H1 (cell line): ENCODE results near the gene FRMPD2. TPM values are rescaled to one million over a fixed set of nuclear protein-coding genes. Genes with fewer than 3 reads are reported as not detected.

ENCODE experiments used
- CTCF ChIA-PET: fragments of 300-600 bp; sonication (Branson Sonifier 250); formaldehyde crosslinking; loops from one replicate; lab custom pipeline; 2021; ENCODE audit not compliant: partially characterized antibody; lab: Charles Lee
- POLR2A ChIA-PET: fragments of 300-600 bp; sonication (Branson Sonifier 250); formaldehyde crosslinking; loops from one replicate; lab custom pipeline; 2021; ENCODE audit warnings: inconsistent platforms; ENCODE audit not compliant: partially characterized antibody; lab: Charles Lee
- DNase-seq, 2 experiments: peaks; one replicate each; pipeline versions ENCODE4 v3.0.0 to v3.0.0-alpha.2; 2010 to 2022; ENCODE audit warnings: low spot score in 2 of 2, low read depth in 1 of 2, mixed read lengths in 1 of 2
- FAIRE-seq: peaks from 2 replicates; lab custom pipeline; 2011; peaks lifted over from hg19 to GRCh38; lab: Jason Lieb, UNC
- H2AFZ ChIP-seq: 2 replicates; pipeline ENCODE4 v1.8.1; 2012; ENCODE audit warnings: low read length, inconsistent platforms
- H2AK5ac ChIP-seq: 2 replicates; pipeline ENCODE4 v1.6.1; 2013; ENCODE audit warnings: low read depth, low read length
- H2BK120ac ChIP-seq: replicated peaks from 2 replicates; pipeline ENCODE3; 2013; ENCODE audit warnings: low read depth, low read length, inconsistent platforms
- H2BK12ac ChIP-seq: 2 replicates; pipeline ENCODE4 v1.6.1; 2013; ENCODE audit warnings: low read depth, low read length
- H2BK15ac ChIP-seq: 2 replicates; pipeline ENCODE4 v1.6.1; 2013; ENCODE audit warnings: low read length
- H2BK20ac ChIP-seq: 2 replicates; pipeline ENCODE4 v1.6.1; 2013; ENCODE audit warnings: low read length
- H2BK5ac ChIP-seq: 2 replicates; pipeline ENCODE4 v1.6.1; 2013; ENCODE audit warnings: low read depth, low read length
- H3K14ac ChIP-seq: 2 replicates; pipeline ENCODE4 v1.6.1; 2013; ENCODE audit warnings: inconsistent platforms; ENCODE audit not compliant: insufficient read length
- H3K18ac ChIP-seq: 2 replicates; pipeline ENCODE4 v1.6.1; 2013; ENCODE audit warnings: low read length; ENCODE audit errors: extremely low read depth
- H3K23ac ChIP-seq: 2 replicates; pipeline ENCODE4 v1.6.1; 2013; ENCODE audit warnings: inconsistent platforms; ENCODE audit not compliant: insufficient read length
- H3K23me2 ChIP-seq: 2 replicates; pipeline ENCODE4 v1.6.1; 2013; ENCODE audit warnings: low read depth, low read length
- H3K27ac ChIP-seq: 2 replicates; pipeline ENCODE4 v1.6.1; 2011; ENCODE audit warnings: low read depth, low read length, inconsistent platforms
- H3K27me3 ChIP-seq, 4 experiments: replicated peaks in 1 of 4; 1 replicate in 1 of 4; 2 replicates in 3 of 4; pipeline versions ENCODE4 v1.6.1 to v1.8.1; 2011 to 2013; ENCODE audit warnings: low read length in 3 of 4, mild to moderate bottlenecking in 3 of 4, inconsistent platforms in 2 of 4, mixed read lengths in 2 of 4, moderate library complexity in 1 of 4; ENCODE audit not compliant: control insufficient read depth in 3 of 4, insufficient read depth in 3 of 4; ENCODE audit errors: extremely low read depth in 1 of 4
- H3K36me3 ChIP-seq, 4 experiments: 2 replicates each; pipeline versions ENCODE4 v1.6.1 to v1.8.1; 2011 to 2013; ENCODE audit warnings: mild to moderate bottlenecking in 4 of 4, low read length in 3 of 4, moderate library complexity in 2 of 4, control low read depth in 1 of 4, inconsistent platforms in 1 of 4; ENCODE audit not compliant: insufficient read depth in 4 of 4, control insufficient read depth in 2 of 4
- H3K4ac ChIP-seq: replicated peaks from 2 replicates; pipeline ENCODE3; 2013; ENCODE audit warnings: low read length, low read depth, mixed read lengths, inconsistent platforms; ENCODE audit not compliant: insufficient read length
- H3K4me1 ChIP-seq, 4 experiments: replicated peaks in 1 of 4; 1 replicate in 1 of 4; 2 replicates in 3 of 4; pipeline versions ENCODE4 v1.6.1 to v1.8.1; 2011 to 2013; ENCODE audit warnings: low read length in 3 of 4, inconsistent platforms in 2 of 4, mixed read lengths in 1 of 4; ENCODE audit not compliant: insufficient read depth in 4 of 4, control insufficient read depth in 3 of 4
- H3K4me2 ChIP-seq, 2 experiments: 2 replicates each; pipeline versions ENCODE4 v1.6.1 to v1.8.1; 2011 to 2013; ENCODE audit warnings: low read depth in 2 of 2, low read length in 2 of 2, control low read depth in 1 of 2, inconsistent platforms in 1 of 2, mild to moderate bottlenecking in 1 of 2; ENCODE audit not compliant: insufficient read depth in 1 of 2
- H3K4me3 ChIP-seq, 4 experiments: fragments of 200-600, 300-600 bp in 1 of 4; sonication (generic), shearing (Covaris generic), sonication (Bioruptor Twin) in 1 of 4; 2 replicates each; pipeline versions ENCODE4 v1.5.1 to v1.8.1; 2011 to 2016; ENCODE audit warnings: low read length in 4 of 4, low read depth in 3 of 4, control low read depth in 2 of 4, inconsistent platforms in 2 of 4, mild to moderate bottlenecking in 2 of 4, mixed read lengths in 1 of 4, moderate library complexity in 1 of 4; ENCODE audit not compliant: insufficient read depth in 2 of 4; ENCODE audit errors: extremely low read depth in 1 of 4
- H3K56ac ChIP-seq: replicated peaks from 2 replicates; pipeline ENCODE3; 2013; ENCODE audit warnings: low read depth, mild to moderate bottlenecking, mixed read lengths, low read length, inconsistent platforms; ENCODE audit not compliant: insufficient read length
- H3K79me1 ChIP-seq: 2 replicates; pipeline ENCODE4 v1.6.1; 2013; ENCODE audit warnings: low read depth, low read length, control low read depth
- H3K79me2 ChIP-seq, 2 experiments: 2 replicates each; pipeline versions ENCODE4 v1.6.1 to v1.8.1; 2012 to 2013; ENCODE audit warnings: low read length in 2 of 2, mild to moderate bottlenecking in 2 of 2, inconsistent platforms in 1 of 2; ENCODE audit not compliant: insufficient read depth in 2 of 2, control insufficient read depth in 1 of 2
- H3K9ac ChIP-seq, 4 experiments: replicated peaks in 1 of 4; 1 replicate in 1 of 4; 2 replicates in 3 of 4; pipeline versions ENCODE4 v1.6.1 to v1.8.1; 2011 to 2013; ENCODE audit warnings: low read depth in 3 of 4, low read length in 3 of 4, control low read depth in 2 of 4, mild to moderate bottlenecking in 2 of 4, moderate library complexity in 2 of 4, inconsistent platforms in 1 of 4; ENCODE audit errors: extremely low read depth in 1 of 4
- H3K9me3 ChIP-seq, 2 experiments: 2 replicates each; pipeline versions ENCODE4 v1.6.1 to v1.8.1; 2012 to 2013; ENCODE audit warnings: mild to moderate bottlenecking in 2 of 2, moderate library complexity in 2 of 2, control low read depth in 1 of 2, inconsistent platforms in 1 of 2, low read depth in 1 of 2, low read length in 1 of 2, mixed read lengths in 1 of 2; ENCODE audit not compliant: insufficient read depth in 2 of 2
- H4K20me1 ChIP-seq, 2 experiments: replicated peaks in 1 of 2; 2 replicates each; pipeline versions ENCODE3 to v1.8.1; 2011 to 2013; ENCODE audit warnings: inconsistent platforms in 2 of 2, low read length in 2 of 2, mild to moderate bottlenecking in 1 of 2; ENCODE audit not compliant: insufficient read depth in 2 of 2, control insufficient read depth in 1 of 2
- H4K5ac ChIP-seq: 2 replicates; pipeline ENCODE4 v1.6.1; 2013; ENCODE audit warnings: low read length, low read depth, mixed read lengths, inconsistent platforms; ENCODE audit not compliant: insufficient read length
- H4K8ac ChIP-seq: 2 replicates; pipeline ENCODE4 v1.8.0; 2013; ENCODE audit warnings: mild to moderate bottlenecking, moderate library complexity, low read length, inconsistent platforms; ENCODE audit not compliant: insufficient read depth; ENCODE audit errors: extremely low read depth
- H4K91ac ChIP-seq: replicated peaks from 2 replicates; pipeline ENCODE3; 2013; ENCODE audit warnings: low read length, mixed read lengths, inconsistent platforms; ENCODE audit not compliant: insufficient read length
- CBX5 ChIP-seq: fragments of 300-800, 300-1000 bp; sonication (generic); IDR thresholded peaks from 2 replicates; pipeline ENCODE4 v1.7.1; 2016; ENCODE audit warnings: antibody characterized with exemption, low read length, low read depth
- CEBPB ChIP-seq: IDR thresholded peaks from 2 replicates; pipeline ENCODE4 v1.6.1; 2012; ENCODE audit warnings: low read depth, low read length
- CHD1 ChIP-seq: IDR thresholded peaks from 2 replicates; pipeline ENCODE4 v1.6.1; 2012; ENCODE audit warnings: low read depth, low read length, improper control_type of control experiment
- JUND ChIP-seq: IDR thresholded peaks from 2 replicates; pipeline ENCODE4 v1.6.1; 2011; ENCODE audit warnings: mild to moderate bottlenecking, improper control_type of control experiment, low read length
- NANOG ChIP-seq: IDR thresholded peaks from 2 replicates; pipeline ENCODE4 v1.6.1; 2011; ENCODE audit warnings: low read length, low read depth, mild to moderate bottlenecking, inconsistent platforms; ENCODE audit not compliant: insufficient read depth, poor library complexity, severe bottlenecking
- PHF8 ChIP-seq: fragments of 200-600 bp; sonication (generic); conservative IDR thresholded peaks from 2 replicates; pipeline ENCODE4 v1.7.1; 2012; ENCODE audit warnings: low read depth, mild to moderate bottlenecking, inconsistent platforms, low read length, moderate library complexity
- POLR2A ChIP-seq, 2 experiments: IDR thresholded peaks; 1 replicate in 1 of 2; 2 replicates in 1 of 2; pipeline ENCODE4 v1.6.1; 2011; ENCODE audit warnings: low read depth in 2 of 2, low read length in 2 of 2, mild to moderate bottlenecking in 2 of 2; ENCODE audit errors: control extremely low read depth in 1 of 2
- RBBP5 ChIP-seq: IDR thresholded peaks from 2 replicates; pipeline ENCODE4 v1.7.1; 2012; ENCODE audit warnings: low read depth, mild to moderate bottlenecking, inconsistent platforms, low read length, moderate library complexity, borderline replicate concordance
- TBP ChIP-seq: IDR thresholded peaks from 2 replicates; pipeline ENCODE4 v1.6.1; 2011; ENCODE audit warnings: low read depth, low read length, improper control_type of control experiment
- WGBS, 2 experiments: shearing (Covaris generic) in 1 of 2; methylation state at CpG; one replicate each; pipeline versions ENCODE4 v1.1.6 to v1.1.7; 2013 to 2015; ENCODE audit warnings: low lambda C conversion rate in 2 of 2, mixed read lengths in 2 of 2, inconsistent platforms in 1 of 2, low coverage in 1 of 2, missing lambda C conversion rate in 1 of 2; ENCODE audit not compliant: insufficient replicate concordance in 2 of 2, insufficient coverage in 1 of 2, insufficient read length in 1 of 2; ENCODE audit errors: extremely low coverage in 1 of 2, missing lambda C conversion rate in 1 of 2; 5-methylcytosine and 5-hydroxymethylcytosine counted together
- polyA plus RNA-seq, 7 experiments: library from polyadenylated mRNA; depleted of rRNA in 3 of 7; stranded (reverse) in 5 of 7; unstranded in 2 of 7; fragments of >200 nt in 5 of 7; fragments of 200-250 nt in 2 of 7; gene quantifications; 1 replicate in 5 of 7; 2 replicates in 1 of 7; 4 replicates in 1 of 7; pipeline versions ENCODE4 v1.2.1 to v1.2.3, GENCODE V29; 2011 to 2013; ENCODE audit warnings: missing spikeins in 2 of 7, mixed read lengths in 2 of 7
- total RNA-seq: library from RNA; stranded (reverse); fragmentation: NEBNext Ultra II Directional; extraction: Animal tissue kit (Norgen Biotek cat#: 25700); gene quantifications from 2 replicates; pipeline ENCODE4 v1.2.1, GENCODE V29; 2021
- TF ChIP-seq, protein P1 (sequence below), 3 experiments: IDR thresholded peaks; 1 replicate in 2 of 3; 2 replicates in 1 of 3; pipeline versions ENCODE4 v1.5.1 to v1.6.1; 2011; ENCODE audit warnings: low read length in 3 of 3, mild to moderate bottlenecking in 3 of 3, inconsistent platforms in 2 of 3, low read depth in 1 of 3, moderate library complexity in 1 of 3; ENCODE audit not compliant: insufficient read depth in 1 of 3; ENCODE audit errors: control extremely low read depth in 1 of 3

The FRMPD2 gene
- total and polyA plus RNA-seq, 2 of the 8 experiments (the other 6 are each of a cell fraction or from before 2014, with no cell fraction given) = 0.07 to 0.47 TPM

DNA sequence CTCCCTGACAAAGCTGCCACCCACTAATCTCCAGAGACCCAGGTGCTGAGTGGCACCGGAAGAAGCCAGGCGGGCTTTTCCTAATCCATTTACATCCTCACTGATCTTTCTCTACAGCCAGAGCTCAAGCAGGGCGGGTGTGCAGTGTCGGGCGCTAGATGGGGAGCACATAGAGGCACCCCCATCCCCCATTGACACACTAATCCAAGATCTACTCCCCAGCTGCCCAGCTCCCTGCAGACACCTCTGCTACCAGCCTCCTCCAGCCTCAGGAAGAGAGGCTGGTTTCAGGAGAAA is 22.2 kb downstream of the FRMPD2 start:
- H2BK120ac ChIP-seq = no peak overlapping the region
- no peak overlapping the region for H3K14ac ChIP-seq
- H3K4me2 ChIP-seq = 0 out of 4 replicates have a peak overlapping the region, but pooled peaks of 1 of the 2 experiments have one; percentile 43
- no peak overlapping the region for H3K4me3 ChIP-seq
- no peak for TF ChIP-seq JUND
- TF ChIP-seq, protein P1, sequence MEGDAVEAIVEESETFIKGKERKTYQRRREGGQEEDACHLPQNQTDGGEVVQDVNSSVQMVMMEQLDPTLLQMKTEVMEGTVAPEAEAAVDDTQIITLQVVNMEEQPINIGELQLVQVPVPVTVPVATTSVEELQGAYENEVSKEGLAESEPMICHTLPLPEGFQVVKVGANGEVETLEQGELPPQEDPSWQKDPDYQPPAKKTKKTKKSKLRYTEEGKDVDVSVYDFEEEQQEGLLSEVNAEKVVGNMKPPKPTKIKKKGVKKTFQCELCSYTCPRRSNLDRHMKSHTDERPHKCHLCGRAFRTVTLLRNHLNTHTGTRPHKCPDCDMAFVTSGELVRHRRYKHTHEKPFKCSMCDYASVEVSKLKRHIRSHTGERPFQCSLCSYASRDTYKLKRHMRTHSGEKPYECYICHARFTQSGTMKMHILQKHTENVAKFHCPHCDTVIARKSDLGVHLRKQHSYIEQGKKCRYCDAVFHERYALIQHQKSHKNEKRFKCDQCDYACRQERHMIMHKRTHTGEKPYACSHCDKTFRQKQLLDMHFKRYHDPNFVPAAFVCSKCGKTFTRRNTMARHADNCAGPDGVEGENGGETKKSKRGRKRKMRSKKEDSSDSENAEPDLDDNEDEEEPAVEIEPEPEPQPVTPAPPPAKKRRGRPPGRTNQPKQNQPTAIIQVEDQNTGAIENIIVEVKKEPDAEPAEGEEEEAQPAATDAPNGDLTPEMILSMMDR (IDR thresholded peaks at IDR 0.05; ENCODE audit: control extremely low read depth in 1 of 3, insufficient read depth in 1 of 3, low read depth in 1 of 3, low read length in 3 of 3) = no peak
- TF ChIP-seq PHF8 = no peak
- no peak for TF ChIP-seq TBP
- no peak for TF ChIP-seq CEBPB
- no peak for TF ChIP-seq CHD1
- TF ChIP-seq CBX5 = no peak
- TF ChIP-seq POLR2A (IDR thresholded peaks at IDR 0.05; ENCODE audit: control extremely low read depth in 1 of 2, low read depth in 2 of 2, low read length in 2 of 2) = no peak
- no peak for TF ChIP-seq RBBP5
- no peak for TF ChIP-seq NANOG
- no peak overlapping the region for H3K18ac ChIP-seq
- CTCF ChIA-PET = interaction anchor here (0.7 to 1.4 kb wide), 4 partner anchors 9 to 37 kb away, joined by 3 read pairs; no protein-coding TSS in a partner anchor
- H3K4ac ChIP-seq = no peak overlapping the region
- no peak overlapping the region for H3K9ac ChIP-seq
- POLR2A ChIA-PET = no interaction called here
- H2BK20ac ChIP-seq = no peak overlapping the region
- no peaks in the 10 kb centered on the region for H3K36me3 ChIP-seq
- no peak overlapping the region for H4K91ac ChIP-seq
- WGBS, 2 experiments = 79% methylated on average over 5 of the region's 5 CpGs; no CpG with 5 or more reads in 1 of the 2 experiments
- 0 out of 2 replicates have a peak overlapping the region, but pooled peaks have one; percentile 36 for H4K8ac ChIP-seq
- H3K4me1 ChIP-seq = peaks cover 0 to 15% (median 10%) of the 10 kb centered on the region in 4 experiments; a peak in 6 of 7 replicates
- H2BK15ac ChIP-seq = no peak overlapping the region
- H3K27ac ChIP-seq = no peak overlapping the region
- DNase-seq (peak in 1 of 2 experiments; percentile 42), FAIRE-seq (no peak)
- H2BK5ac ChIP-seq = peak overlapping the region; percentile 54; the same call in 1 of the 2 replicates
- H3K23ac ChIP-seq = no peak overlapping the region
- H2AFZ ChIP-seq = no peak overlapping the region
- no peaks in the 10 kb centered on the region for H3K79me2 ChIP-seq
- H3K56ac ChIP-seq = no peak overlapping the region
- no peaks in the 10 kb centered on the region for H3K9me3 ChIP-seq
- H3K27me3 ChIP-seq = no peaks in the 10 kb centered on the region
- no peak overlapping the region; the same call in 1 of the 2 replicates for H2BK12ac ChIP-seq
- H4K5ac ChIP-seq = no peak overlapping the region
- H2AK5ac ChIP-seq = no peak overlapping the region
- no peaks in the 10 kb centered on the region; the same call in 1 of the 2 replicates for H3K79me1 ChIP-seq
- H4K20me1 ChIP-seq = no peaks in the 10 kb centered on the region
- no peaks in the 10 kb centered on the region for H3K23me2 ChIP-seq
